HFFc6 (cell line): ENCODE results near the gene STMP1. TPM values are rescaled to one million over a fixed set of nuclear protein-coding genes. Genes with fewer than 3 reads are reported as not detected.
A peak's percentile ranks its signal among the peaks of the same experiment; 100 is the strongest.

Source experiments
- DNase-seq: peaks from one replicate; pipeline ENCODE4 v3.0.0-alpha.2; 2018
- H3K27ac Mint-ChIP-seq: 2 replicates; pipeline ENCODE4 v1.8.0; 2020; ENCODE audit warnings: mild to moderate bottlenecking, mixed read lengths
- H3K27me3 Mint-ChIP-seq: 2 replicates; pipeline ENCODE4 v1.8.0; 2021; ENCODE audit warnings: mild to moderate bottlenecking, moderate library complexity, mixed read lengths; ENCODE audit not compliant: insufficient read depth
- H3K36me3 Mint-ChIP-seq: 2 replicates; pipeline ENCODE4 v1.8.0; 2021; ENCODE audit warnings: low read depth, mixed read lengths
- H3K4me1 Mint-ChIP-seq: 2 replicates; pipeline ENCODE4 v1.8.0; 2020; ENCODE audit warnings: low read depth, mixed read lengths
- H3K4me3 Mint-ChIP-seq: 2 replicates; pipeline ENCODE4 v1.8.0; 2020; ENCODE audit warnings: mild to moderate bottlenecking, moderate library complexity, mixed read lengths
- H3K9me3 Mint-ChIP-seq: 2 replicates; pipeline ENCODE4 v1.8.0; 2020; ENCODE audit warnings: mild to moderate bottlenecking, mixed read lengths
- total RNA-seq, 6 experiments: library from RNA; stranded (reverse); fragmentation: NEBNext Ultra II Directional; extraction: Animal tissue kit (Norgen Biotek cat#: 25700); gene quantifications; 2 replicates in 1 of 6; 3 replicates in 5 of 6; pipeline ENCODE4 v1.2.3, GENCODE V29; 2021
- TF ChIP-seq, protein P1 (sequence below): fragments of 200-600 bp; sonication (generic); IDR thresholded peaks from 2 replicates; pipeline ENCODE4 v1.5.0; 2021; ENCODE audit warnings: antibody characterized with exemption, mild to moderate bottlenecking

The STMP1 gene
- total RNA-seq, 6 experiments from 2014 or later, result 40.0 to 58.1 (median 51.7) TPM

DNA sequence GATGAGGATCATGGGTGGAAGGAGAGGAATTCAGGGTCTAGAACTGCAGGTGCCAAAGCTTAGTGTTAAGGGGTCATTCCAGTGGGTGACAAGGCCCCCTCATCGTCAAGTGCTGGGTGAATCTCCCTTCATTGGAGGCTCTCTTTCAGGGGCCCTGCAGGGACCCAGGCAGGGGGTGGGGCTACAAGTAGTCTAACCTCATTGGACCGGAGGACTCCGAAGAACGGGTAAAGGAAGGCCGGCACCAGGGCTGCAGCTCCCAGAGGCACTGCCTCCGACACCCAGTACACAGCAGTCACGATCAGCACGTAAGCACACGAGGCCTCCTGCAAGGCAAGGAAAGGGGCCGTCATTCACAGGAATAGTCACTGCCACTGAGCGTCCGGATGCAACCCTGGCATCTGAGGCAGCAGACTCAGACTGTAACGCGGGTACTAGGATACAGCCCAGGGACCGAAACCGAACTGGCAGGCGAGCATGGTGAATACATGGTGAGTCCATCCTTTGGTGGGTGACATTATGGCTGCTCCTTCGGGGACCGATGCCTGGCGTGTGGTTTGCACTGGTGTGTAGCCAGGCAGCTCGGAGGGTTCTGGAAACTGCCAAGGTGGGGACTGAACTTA lies 59.0 kb downstream of the STMP1 start:
- Mint-ChIP-seq H3K36me3 (peaks cover 20% of the 10 kb centered on the region; the same call in 1 of the 2 replicates), H3K4me3 (no peak overlapping the region), H3K27me3 (peaks cover 2% of the 10 kb centered on the region), H3K27ac (no peak overlapping the region), H3K4me1 (peaks cover 33% of the 10 kb centered on the region), H3K9me3 (no peaks in the 10 kb centered on the region)
- DNase-seq, result no peak
- TF ChIP-seq, protein P1, sequence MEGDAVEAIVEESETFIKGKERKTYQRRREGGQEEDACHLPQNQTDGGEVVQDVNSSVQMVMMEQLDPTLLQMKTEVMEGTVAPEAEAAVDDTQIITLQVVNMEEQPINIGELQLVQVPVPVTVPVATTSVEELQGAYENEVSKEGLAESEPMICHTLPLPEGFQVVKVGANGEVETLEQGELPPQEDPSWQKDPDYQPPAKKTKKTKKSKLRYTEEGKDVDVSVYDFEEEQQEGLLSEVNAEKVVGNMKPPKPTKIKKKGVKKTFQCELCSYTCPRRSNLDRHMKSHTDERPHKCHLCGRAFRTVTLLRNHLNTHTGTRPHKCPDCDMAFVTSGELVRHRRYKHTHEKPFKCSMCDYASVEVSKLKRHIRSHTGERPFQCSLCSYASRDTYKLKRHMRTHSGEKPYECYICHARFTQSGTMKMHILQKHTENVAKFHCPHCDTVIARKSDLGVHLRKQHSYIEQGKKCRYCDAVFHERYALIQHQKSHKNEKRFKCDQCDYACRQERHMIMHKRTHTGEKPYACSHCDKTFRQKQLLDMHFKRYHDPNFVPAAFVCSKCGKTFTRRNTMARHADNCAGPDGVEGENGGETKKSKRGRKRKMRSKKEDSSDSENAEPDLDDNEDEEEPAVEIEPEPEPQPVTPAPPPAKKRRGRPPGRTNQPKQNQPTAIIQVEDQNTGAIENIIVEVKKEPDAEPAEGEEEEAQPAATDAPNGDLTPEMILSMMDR, result no peak

GRCh38 chr7:135723411-135723810 lies 61.1 kb downstream of the STMP1 start:
- H3K27me3 Mint-ChIP-seq, result peaks cover 2% of the 10 kb centered on the region; the same call in 1 of the 2 replicates
- DNase-seq, result peak; percentile 25
- no peaks in the 10 kb centered on the region for H3K9me3 Mint-ChIP-seq
- no peak overlapping the region for H3K4me3 Mint-ChIP-seq
- TF ChIP-seq, protein P1, result no peak
- H3K27ac Mint-ChIP-seq, result peak overlapping the region; percentile 10; the same call in 1 of the 2 replicates
- H3K4me1 Mint-ChIP-seq, result peaks cover 24% of the 10 kb centered on the region
- peaks cover 14% of the 10 kb centered on the region; the same call in 1 of the 2 replicates for H3K36me3 Mint-ChIP-seq

Other genes starting within 250 kb of the STMP1 start
- gene CNOT4, start 152.4 kb upstream of the STMP1 start, total RNA-seq, result 10 to 100 TPM; 23.2 to 27.3 (median 25.1) TPM
- 10 to 100 TPM; 32.3 to 54.7 (median 49.9) TPM for gene NUP205, start 104.6 kb upstream of the STMP1 start, total RNA-seq
- 1 to 10 TPM in 1 of 6 experiments, under 1 TPM in 4, not detected in 1; 0.24 to 1.2 (median 0.68) TPM for gene SLC13A4, start 65.7 kb downstream of the STMP1 start, total RNA-seq
- gene FAM180A, start 86.3 kb downstream of the STMP1 start, total RNA-seq, result 10 to 100 TPM in 5 of 6 experiments, 1 to 10 TPM in 1; 5.6 to 61.9 (median 53.3) TPM